ENCODE measurements around the gene CDC42BPA.
"Not testable (repeated sequence)": the region's sequence is repeated elsewhere in the genome, so short reads cannot be mapped to it uniquely, and the experiment has no call there.

Gene CDC42BPA

GRCh38 chr1:226966683-226967082 is 351.6 kb downstream of the CDC42BPA start:
- DNase-seq = no peak

- no peak for DNase-seq
These were observed 352.5 kb downstream of the CDC42BPA start for GRCh38 chr1:226965581-226966440.

GRCh38 chr1:226964611-226965486 is 353.4 kb downstream of the CDC42BPA start:
- no peak for DNase-seq

- DNase-seq = no peak
These were observed 354.2 kb downstream of the CDC42BPA start for GRCh38 chr1:226964068-226964425.

GRCh38 chr1:226962421-226963391 is 355.6 kb downstream of the CDC42BPA start:
- DNase-seq = no peak

- DNase-seq = no peak
These were observed 357.1 kb downstream of the CDC42BPA start for GRCh38 chr1:226960944-226961765.

GRCh38 chr1:226960256-226960655 is 358.0 kb downstream of the CDC42BPA start:
- no peak for DNase-seq

GRCh38 chr1:226958300-226958699 is 360.0 kb downstream of the CDC42BPA start:
- no peak for DNase-seq

GRCh38 chr1:226957714-226958113 is 360.6 kb downstream of the CDC42BPA start:
- no peak for DNase-seq

- no peak for DNase-seq
These were observed 361.2 kb downstream of the CDC42BPA start for GRCh38 chr1:226956942-226957713.

- DNase-seq = not testable (repeated sequence)
These were observed 362.4 kb downstream of the CDC42BPA start for GRCh38 chr1:226955857-226956256.

GRCh38 chr1:226954777-226955176 is 363.5 kb downstream of the CDC42BPA start:
- no peak for DNase-seq

- DNase-seq = no peak
These were observed 364.0 kb downstream of the CDC42BPA start for GRCh38 chr1:226954337-226954736.

- no peak for DNase-seq
These were observed 365.0 kb downstream of the CDC42BPA start for GRCh38 chr1:226953175-226953800.

- DNase-seq = no peak
These were observed 366.2 kb downstream of the CDC42BPA start for GRCh38 chr1:226952118-226952441.

GRCh38 chr1:226951286-226952117 is 366.8 kb downstream of the CDC42BPA start:
- no peak for DNase-seq

- no peak for DNase-seq
These were observed 367.4 kb downstream of the CDC42BPA start for GRCh38 chr1:226950871-226951270.

- no peak for DNase-seq
These were observed 368.0 kb downstream of the CDC42BPA start for GRCh38 chr1:226950316-226950715.

Data from amygdala (tissue), 56 donors.